GM23338 (cell line): ENCODE data around the gene ITIH2. TPM values are rescaled to one million over a fixed set of nuclear protein-coding genes. Genes with fewer than 3 reads are reported as not detected.

ENCODE experiments used
- ATAC-seq: fragments of 200-7000 bp; cut with Tn5 transposase; 3 replicates; pipeline ENCODE4 v1.9.1; 2020
- DNase-seq: peaks from one replicate; pipeline ENCODE4 v3.0.0-alpha.2; 2015; ENCODE audit warnings: low spot score
- H2AFZ ChIP-seq: fragments of 200-600 bp; sonication (generic); 2 replicates; pipeline ENCODE4 v1.8.0; 2016; ENCODE audit warnings: antibody characterized with exemption, mild to moderate bottlenecking, moderate library complexity
- H3F3A ChIP-seq: fragments of 200-600 bp; sonication (generic); replicated peaks from 2 replicates; pipeline ENCODE4 v1.8.0; 2017; ENCODE audit warnings: antibody characterized with exemption, mixed run types, low read depth
- H3K27ac ChIP-seq: fragments of 200-600 bp; sonication (generic); 2 replicates; pipeline ENCODE4 v1.6.1; 2016; ENCODE audit warnings: low read depth
- H3K27me3 ChIP-seq: fragments of 200-600 bp; sonication (generic); 2 replicates; pipeline ENCODE4 v1.8.0; 2016; ENCODE audit warnings: mild to moderate bottlenecking, mixed run types, moderate library complexity; ENCODE audit not compliant: insufficient read depth
- H3K36me3 ChIP-seq: fragments of 200-600 bp; sonication (generic); 2 replicates; pipeline ENCODE4 v1.8.0; 2016; ENCODE audit warnings: mild to moderate bottlenecking; ENCODE audit not compliant: insufficient read depth
- H3K4me1 ChIP-seq: fragments of 200-600 bp; sonication (generic); 2 replicates; pipeline ENCODE4 v1.8.0; 2016; ENCODE audit warnings: mild to moderate bottlenecking, moderate library complexity; ENCODE audit not compliant: insufficient read depth
- H3K4me2 ChIP-seq: fragments of 200-600 bp; sonication (generic); 2 replicates; pipeline ENCODE4 v1.7.1; 2017; ENCODE audit warnings: mixed run types
- H3K4me3 ChIP-seq: fragments of 200-600 bp; sonication (generic); 2 replicates; pipeline ENCODE4 v1.6.1; 2016; ENCODE audit warnings: mixed run types
- H3K79me2 ChIP-seq: fragments of 200-600 bp; sonication (generic); replicated peaks from 2 replicates; pipeline ENCODE4 v1.8.0; 2017; ENCODE audit warnings: mild to moderate bottlenecking; ENCODE audit not compliant: insufficient read depth
- H3K9me2 ChIP-seq: fragments of 200-600 bp; sonication (generic); 2 replicates; pipeline ENCODE4 v1.8.0; 2017; ENCODE audit not compliant: insufficient read depth
- H4K20me1 ChIP-seq: fragments of 200-600 bp; sonication (generic); replicated peaks from 2 replicates; pipeline ENCODE4 v1.8.0; 2017; ENCODE audit warnings: mild to moderate bottlenecking; ENCODE audit not compliant: insufficient read depth
- H3K27ac Mint-ChIP-seq: 2 replicates; pipeline ENCODE4 v1.8.0; 2020; ENCODE audit warnings: inconsistent platforms, mild to moderate bottlenecking, moderate library complexity, mixed read lengths
- H3K27me3 Mint-ChIP-seq: 3 replicates; pipeline ENCODE4 v1.8.0; 2022; ENCODE audit warnings: low read depth, mild to moderate bottlenecking, moderate library complexity, mixed read lengths, inconsistent platforms; ENCODE audit not compliant: insufficient read depth, poor library complexity
- H3K36me3 Mint-ChIP-seq: 3 replicates; pipeline ENCODE4 v1.8.0; 2021; ENCODE audit warnings: low read depth, mild to moderate bottlenecking, inconsistent platforms, moderate library complexity, mixed read lengths
- H3K4me1 Mint-ChIP-seq: 3 replicates; pipeline ENCODE4 v1.8.0; 2020; ENCODE audit warnings: mild to moderate bottlenecking, inconsistent platforms, mixed read lengths
- H3K4me3 Mint-ChIP-seq: 3 replicates; pipeline ENCODE4 v1.8.0; 2021; ENCODE audit warnings: moderate library complexity, mild to moderate bottlenecking, inconsistent platforms, mixed read lengths
- H3K9me3 Mint-ChIP-seq: 3 replicates; pipeline ENCODE4 v1.8.0; 2020; ENCODE audit warnings: moderate library complexity, mild to moderate bottlenecking, inconsistent platforms, mixed read lengths
- JUNB ChIP-seq: IDR thresholded peaks from one replicate; pipeline ENCODE4 v1.6.1; 2016; ENCODE audit warnings: antibody characterized with exemption; ENCODE audit not compliant: unreplicated experiment
- polyA plus RNA-seq: library from polyadenylated mRNA; unstranded; fragments of >200 nt; fragmentation: Nextera tagmentation; extraction: Ambion mirVana; gene quantifications from 2 replicates; pipeline ENCODE4 v1.2.1, GENCODE V29; 2016
- total RNA-seq: library from RNA; depleted of rRNA; stranded (reverse); fragments of >200 nt; shearing (Covaris generic); gene quantifications from 2 replicates; pipeline ENCODE4 v1.2.3, GENCODE V29; 2014
- TF ChIP-seq, protein P1 (sequence below): IDR thresholded peaks from one replicate; pipeline ENCODE4 v1.6.1; 2018; ENCODE audit warnings: antibody characterized with exemption; ENCODE audit not compliant: unreplicated experiment
- TF ChIP-seq, protein P2 (sequence below), 2 experiments: fragments of 200-600 bp in 1 of 2; sonication (generic) in 1 of 2; conservative IDR thresholded peaks; 2 replicates each; pipeline versions ENCODE4 v1.5.1 to v1.6.1; 2016 to 2017; ENCODE audit warnings: antibody characterized with exemption in 2 of 2, low read depth in 2 of 2, mild to moderate bottlenecking in 2 of 2, moderate library complexity in 1 of 2

The ITIH2 gene
- total and polyA plus RNA-seq, 2 experiments from 2014 or later: 0.10 TPM; not detected in 1

DNA sequence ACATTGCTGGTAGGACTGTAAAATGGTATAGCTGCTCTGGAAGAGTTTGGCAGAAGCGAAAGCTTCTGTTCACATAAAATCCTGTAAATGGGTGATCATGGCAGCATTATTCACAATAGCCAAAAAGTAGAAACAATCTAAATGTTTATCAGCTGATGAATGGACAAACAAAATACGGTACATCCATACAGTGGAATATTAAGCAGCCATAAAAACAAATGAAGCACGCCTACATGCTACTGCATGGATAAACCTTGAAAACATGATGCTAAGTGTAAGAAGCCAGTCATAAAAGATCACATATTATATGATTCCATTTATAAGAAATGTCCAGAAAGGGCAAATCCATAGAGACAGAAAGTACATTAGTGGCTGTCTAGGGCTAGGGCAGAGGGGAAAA is 52.0 kb downstream of the ITIH2 start:
- H3K27ac Mint-ChIP-seq: no peak overlapping the region
- ATAC-seq (no peak), DNase-seq (no peak)
- H3K36me3 Mint-ChIP-seq: peaks cover 68% of the 10 kb centered on the region
- H3K27me3 Mint-ChIP-seq: peaks cover 1% of the 10 kb centered on the region
- Histone ChIP-seq H3K27ac (no peak overlapping the region), H3K9me2 (no peaks in the 10 kb centered on the region), H3F3A (no peaks in the 10 kb centered on the region), H3K79me2 (no peaks in the 10 kb centered on the region), H3K27me3 (no peaks in the 10 kb centered on the region), H3K36me3 (peaks cover 25% of the 10 kb centered on the region), H2AFZ (no peak overlapping the region), H3K4me1 (no peaks in the 10 kb centered on the region), H4K20me1 (no peaks in the 10 kb centered on the region), H3K4me2 (no peak overlapping the region), H3K4me3 (no peak overlapping the region)
- no peak for TF ChIP-seq JUNB
- TF ChIP-seq, protein P1, sequence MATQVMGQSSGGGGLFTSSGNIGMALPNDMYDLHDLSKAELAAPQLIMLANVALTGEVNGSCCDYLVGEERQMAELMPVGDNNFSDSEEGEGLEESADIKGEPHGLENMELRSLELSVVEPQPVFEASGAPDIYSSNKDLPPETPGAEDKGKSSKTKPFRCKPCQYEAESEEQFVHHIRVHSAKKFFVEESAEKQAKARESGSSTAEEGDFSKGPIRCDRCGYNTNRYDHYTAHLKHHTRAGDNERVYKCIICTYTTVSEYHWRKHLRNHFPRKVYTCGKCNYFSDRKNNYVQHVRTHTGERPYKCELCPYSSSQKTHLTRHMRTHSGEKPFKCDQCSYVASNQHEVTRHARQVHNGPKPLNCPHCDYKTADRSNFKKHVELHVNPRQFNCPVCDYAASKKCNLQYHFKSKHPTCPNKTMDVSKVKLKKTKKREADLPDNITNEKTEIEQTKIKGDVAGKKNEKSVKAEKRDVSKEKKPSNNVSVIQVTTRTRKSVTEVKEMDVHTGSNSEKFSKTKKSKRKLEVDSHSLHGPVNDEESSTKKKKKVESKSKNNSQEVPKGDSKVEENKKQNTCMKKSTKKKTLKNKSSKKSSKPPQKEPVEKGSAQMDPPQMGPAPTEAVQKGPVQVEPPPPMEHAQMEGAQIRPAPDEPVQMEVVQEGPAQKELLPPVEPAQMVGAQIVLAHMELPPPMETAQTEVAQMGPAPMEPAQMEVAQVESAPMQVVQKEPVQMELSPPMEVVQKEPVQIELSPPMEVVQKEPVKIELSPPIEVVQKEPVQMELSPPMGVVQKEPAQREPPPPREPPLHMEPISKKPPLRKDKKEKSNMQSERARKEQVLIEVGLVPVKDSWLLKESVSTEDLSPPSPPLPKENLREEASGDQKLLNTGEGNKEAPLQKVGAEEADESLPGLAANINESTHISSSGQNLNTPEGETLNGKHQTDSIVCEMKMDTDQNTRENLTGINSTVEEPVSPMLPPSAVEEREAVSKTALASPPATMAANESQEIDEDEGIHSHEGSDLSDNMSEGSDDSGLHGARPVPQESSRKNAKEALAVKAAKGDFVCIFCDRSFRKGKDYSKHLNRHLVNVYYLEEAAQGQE: no peak
- H3K9me3 Mint-ChIP-seq: no peaks in the 10 kb centered on the region
- no peaks in the 10 kb centered on the region for H3K4me1 Mint-ChIP-seq
- no peak overlapping the region for H3K4me3 Mint-ChIP-seq

DNA sequence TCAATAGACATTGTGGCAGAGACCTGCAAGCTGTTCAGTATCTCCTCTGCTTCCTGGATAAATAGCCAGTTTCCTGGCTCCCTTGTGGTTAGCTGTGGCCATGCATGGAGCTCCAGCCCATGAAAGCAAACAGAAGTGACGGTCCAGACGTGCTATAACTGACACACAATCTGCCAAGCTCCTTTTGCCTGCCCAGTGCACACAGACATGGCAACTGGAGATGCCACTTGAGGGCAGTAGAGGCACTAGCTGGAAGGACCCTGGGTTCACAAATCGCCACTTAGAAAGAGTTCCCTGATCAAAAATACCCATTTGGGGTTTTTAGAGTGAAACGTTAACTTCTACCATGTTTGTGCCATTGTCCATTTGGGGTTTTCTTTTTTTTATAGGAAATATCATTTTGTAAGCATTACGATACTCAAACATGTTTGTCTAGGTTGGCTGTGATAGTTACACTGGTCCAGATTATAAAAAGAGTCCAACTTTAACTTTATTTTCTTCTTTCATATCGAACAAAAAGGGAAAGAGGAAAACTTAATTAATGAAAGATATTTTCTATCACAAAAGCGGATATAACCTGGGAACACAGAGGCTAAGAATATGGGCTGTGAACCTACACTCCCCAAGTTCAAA is 53.4 kb downstream of the ITIH2 start:
- H3K4me3 Mint-ChIP-seq: no peak overlapping the region
- peaks cover 28% of the 10 kb centered on the region for H3K36me3 ChIP-seq
- H3K36me3 Mint-ChIP-seq: peaks cover 80% of the 10 kb centered on the region

More for the DNA sequence above, 53.4 kb downstream of the ITIH2 start:
- ATAC-seq (peak; percentile 68), DNase-seq (peak; percentile 53)
- Histone ChIP-seq H3F3A (no peaks in the 10 kb centered on the region), H3K27ac (no peak overlapping the region), H3K4me3 (no peak overlapping the region), H3K79me2 (no peaks in the 10 kb centered on the region), H3K4me2 (no peak overlapping the region), H2AFZ (no peak overlapping the region), H3K27me3 (no peaks in the 10 kb centered on the region), H3K9me2 (no peaks in the 10 kb centered on the region), H3K4me1 (no peaks in the 10 kb centered on the region), H4K20me1 (no peaks in the 10 kb centered on the region)
- Mint-ChIP-seq H3K4me1 (no peaks in the 10 kb centered on the region), H3K27ac (no peak overlapping the region), H3K27me3 (peaks cover 1% of the 10 kb centered on the region), H3K9me3 (no peaks in the 10 kb centered on the region)
- TF ChIP-seq, protein P1: no peak
- TF ChIP-seq, protein P2, sequence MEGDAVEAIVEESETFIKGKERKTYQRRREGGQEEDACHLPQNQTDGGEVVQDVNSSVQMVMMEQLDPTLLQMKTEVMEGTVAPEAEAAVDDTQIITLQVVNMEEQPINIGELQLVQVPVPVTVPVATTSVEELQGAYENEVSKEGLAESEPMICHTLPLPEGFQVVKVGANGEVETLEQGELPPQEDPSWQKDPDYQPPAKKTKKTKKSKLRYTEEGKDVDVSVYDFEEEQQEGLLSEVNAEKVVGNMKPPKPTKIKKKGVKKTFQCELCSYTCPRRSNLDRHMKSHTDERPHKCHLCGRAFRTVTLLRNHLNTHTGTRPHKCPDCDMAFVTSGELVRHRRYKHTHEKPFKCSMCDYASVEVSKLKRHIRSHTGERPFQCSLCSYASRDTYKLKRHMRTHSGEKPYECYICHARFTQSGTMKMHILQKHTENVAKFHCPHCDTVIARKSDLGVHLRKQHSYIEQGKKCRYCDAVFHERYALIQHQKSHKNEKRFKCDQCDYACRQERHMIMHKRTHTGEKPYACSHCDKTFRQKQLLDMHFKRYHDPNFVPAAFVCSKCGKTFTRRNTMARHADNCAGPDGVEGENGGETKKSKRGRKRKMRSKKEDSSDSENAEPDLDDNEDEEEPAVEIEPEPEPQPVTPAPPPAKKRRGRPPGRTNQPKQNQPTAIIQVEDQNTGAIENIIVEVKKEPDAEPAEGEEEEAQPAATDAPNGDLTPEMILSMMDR (conservative IDR thresholded peaks at IDR 0.05; ENCODE audit: low read depth in 2 of 2): peak; percentile 63 to 74
